Measurements from ENCODE around the gene IL2RA.

DNA sequence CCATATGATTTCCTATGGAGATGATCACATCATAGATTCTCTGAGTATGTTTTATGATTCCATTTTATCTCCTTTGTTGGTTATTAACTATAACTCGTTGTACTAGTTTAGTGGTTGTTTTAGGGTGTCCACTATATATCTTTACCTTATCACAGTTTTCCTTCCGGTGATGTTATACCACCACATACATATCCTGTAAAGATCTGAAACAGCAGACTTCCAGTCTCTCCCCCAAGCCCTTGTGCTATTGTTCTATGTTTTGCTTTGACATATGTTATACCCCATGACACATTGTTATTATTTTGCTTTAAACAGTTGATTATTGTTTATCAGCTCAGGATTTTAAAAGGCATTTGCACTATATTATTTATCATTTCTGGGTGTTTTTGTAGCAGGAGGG, 92.1 kb downstream of the IL2RA start:
- TF ChIP-seq, protein P1, sequence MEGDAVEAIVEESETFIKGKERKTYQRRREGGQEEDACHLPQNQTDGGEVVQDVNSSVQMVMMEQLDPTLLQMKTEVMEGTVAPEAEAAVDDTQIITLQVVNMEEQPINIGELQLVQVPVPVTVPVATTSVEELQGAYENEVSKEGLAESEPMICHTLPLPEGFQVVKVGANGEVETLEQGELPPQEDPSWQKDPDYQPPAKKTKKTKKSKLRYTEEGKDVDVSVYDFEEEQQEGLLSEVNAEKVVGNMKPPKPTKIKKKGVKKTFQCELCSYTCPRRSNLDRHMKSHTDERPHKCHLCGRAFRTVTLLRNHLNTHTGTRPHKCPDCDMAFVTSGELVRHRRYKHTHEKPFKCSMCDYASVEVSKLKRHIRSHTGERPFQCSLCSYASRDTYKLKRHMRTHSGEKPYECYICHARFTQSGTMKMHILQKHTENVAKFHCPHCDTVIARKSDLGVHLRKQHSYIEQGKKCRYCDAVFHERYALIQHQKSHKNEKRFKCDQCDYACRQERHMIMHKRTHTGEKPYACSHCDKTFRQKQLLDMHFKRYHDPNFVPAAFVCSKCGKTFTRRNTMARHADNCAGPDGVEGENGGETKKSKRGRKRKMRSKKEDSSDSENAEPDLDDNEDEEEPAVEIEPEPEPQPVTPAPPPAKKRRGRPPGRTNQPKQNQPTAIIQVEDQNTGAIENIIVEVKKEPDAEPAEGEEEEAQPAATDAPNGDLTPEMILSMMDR (conservative IDR thresholded peaks at IDR 0.05; ENCODE audit: low read depth in 2 of 2) = no peak
- TF ChIP-seq EZH2 (IDR thresholded peaks at IDR 0.05; ENCODE audit: low read depth, unreplicated experiment) (no peak), POLR2AphosphoS5 (IDR thresholded peaks at IDR 0.05; ENCODE audit: low read depth) (no peak), EZH2phosphoT487 (IDR thresholded peaks at IDR 0.05; ENCODE audit: unreplicated experiment) (no peak), ZNF114 (CRISPR knock-in tag; IDR thresholded peaks at IDR 0.05) (no peak)

Measured in GM23338 (cell line).